ENCODE measurements around the gene IQCM.

DNA sequence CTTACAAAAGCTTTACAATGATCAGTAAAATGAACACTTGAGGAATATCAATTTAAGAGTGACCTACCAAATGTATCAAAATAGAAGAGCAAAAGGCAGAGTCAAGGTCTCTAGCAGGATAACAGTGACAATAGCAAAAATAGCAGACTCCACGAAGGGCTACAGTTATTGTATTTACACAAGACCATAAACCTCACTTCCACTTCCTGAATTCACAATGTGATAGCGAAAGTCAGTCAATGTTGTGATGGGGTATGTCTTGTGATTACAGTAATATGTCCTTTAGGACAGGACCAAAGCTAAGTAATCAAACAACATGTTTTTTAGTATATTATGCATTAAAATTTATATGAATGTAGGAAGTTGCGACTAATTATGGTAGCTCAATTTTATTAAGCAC is 139.6 kb downstream of the IQCM start:
- no peak for TF ChIP-seq CTCF (tag by site-specific recombination; IDR thresholded peaks at IDR 0.05)
- no peak for TF ChIP-seq ZNF394 (tag by site-specific recombination; IDR thresholded peaks at IDR 0.05; ENCODE audit: borderline replicate concordance)
- TF ChIP-seq ZNF184 (tag by site-specific recombination; IDR thresholded peaks at IDR 0.05) = no peak
- TF ChIP-seq, protein P1, sequence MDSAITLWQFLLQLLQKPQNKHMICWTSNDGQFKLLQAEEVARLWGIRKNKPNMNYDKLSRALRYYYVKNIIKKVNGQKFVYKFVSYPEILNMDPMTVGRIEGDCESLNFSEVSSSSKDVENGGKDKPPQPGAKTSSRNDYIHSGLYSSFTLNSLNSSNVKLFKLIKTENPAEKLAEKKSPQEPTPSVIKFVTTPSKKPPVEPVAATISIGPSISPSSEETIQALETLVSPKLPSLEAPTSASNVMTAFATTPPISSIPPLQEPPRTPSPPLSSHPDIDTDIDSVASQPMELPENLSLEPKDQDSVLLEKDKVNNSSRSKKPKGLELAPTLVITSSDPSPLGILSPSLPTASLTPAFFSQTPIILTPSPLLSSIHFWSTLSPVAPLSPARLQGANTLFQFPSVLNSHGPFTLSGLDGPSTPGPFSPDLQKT (IDR thresholded peaks at IDR 0.05; ENCODE audit: borderline replicate concordance, low read depth, low read length) = no peak
- no peak for TF ChIP-seq BCL11A (tag by site-specific recombination; IDR thresholded peaks at IDR 0.05; ENCODE audit: low read depth)
- TF ChIP-seq YY1 (tag by site-specific recombination; IDR thresholded peaks at IDR 0.05) = no peak
- TF ChIP-seq ZNF114 (tag by site-specific recombination; IDR thresholded peaks at IDR 0.05) = no peak
- no peak for TF ChIP-seq SALL2 (tag by site-specific recombination; IDR thresholded peaks at IDR 0.05; ENCODE audit: borderline replicate concordance)
- TF ChIP-seq ZNF274 (IDR thresholded peaks at IDR 0.05; ENCODE audit: low read length) = no peak
- no peak for TF ChIP-seq ZNF274 (tag by site-specific recombination; IDR thresholded peaks at IDR 0.05; ENCODE audit: borderline replicate concordance)
- TF ChIP-seq ZNF514 (tag by site-specific recombination; IDR thresholded peaks at IDR 0.05) = no peak
- no peak for TF ChIP-seq KLF16 (tag by site-specific recombination; IDR thresholded peaks at IDR 0.05)
